ENCODE measurements around the gene FANCE. TPM values are rescaled to one million over a fixed set of nuclear protein-coding genes. Genes with fewer than 3 reads are reported as not detected.
A peak's percentile ranks its signal among the peaks of the same experiment; 100 is the strongest.

The FANCE gene, protein sequence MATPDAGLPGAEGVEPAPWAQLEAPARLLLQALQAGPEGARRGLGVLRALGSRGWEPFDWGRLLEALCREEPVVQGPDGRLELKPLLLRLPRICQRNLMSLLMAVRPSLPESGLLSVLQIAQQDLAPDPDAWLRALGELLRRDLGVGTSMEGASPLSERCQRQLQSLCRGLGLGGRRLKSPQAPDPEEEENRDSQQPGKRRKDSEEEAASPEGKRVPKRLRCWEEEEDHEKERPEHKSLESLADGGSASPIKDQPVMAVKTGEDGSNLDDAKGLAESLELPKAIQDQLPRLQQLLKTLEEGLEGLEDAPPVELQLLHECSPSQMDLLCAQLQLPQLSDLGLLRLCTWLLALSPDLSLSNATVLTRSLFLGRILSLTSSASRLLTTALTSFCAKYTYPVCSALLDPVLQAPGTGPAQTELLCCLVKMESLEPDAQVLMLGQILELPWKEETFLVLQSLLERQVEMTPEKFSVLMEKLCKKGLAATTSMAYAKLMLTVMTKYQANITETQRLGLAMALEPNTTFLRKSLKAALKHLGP
- total RNA-seq: 1 to 10 TPM; 1.3 to 4.7 (median 3.1) TPM
- 2.0 TPM for polyA plus RNA-seq
- long read RNA-seq, donor 1, transcript FANCE-201 (10 exons, 2,554 nt): major isoform, 6 of 12 reads
- long read RNA-seq, donor 1, partial matches to known transcripts: 1 of 12 reads
- long read RNA-seq, donor 1, other reads (novel, unspliced or antisense): 5 of 12 reads
- long read RNA-seq, donor 2, partial matches to known transcripts: 1 of 8 reads
- long read RNA-seq, donor 2, other reads (novel, unspliced or antisense): 3 of 8 reads
- long read RNA-seq, donor 3, partial matches to known transcripts: 1 of 9 reads
- long read RNA-seq, donor 3, other reads (novel, unspliced or antisense): 6 of 9 reads
- long read RNA-seq, donor 4, partial matches to known transcripts: 1 of 9 reads
- long read RNA-seq, donor 4, other reads (novel, unspliced or antisense): 6 of 9 reads

DNA sequence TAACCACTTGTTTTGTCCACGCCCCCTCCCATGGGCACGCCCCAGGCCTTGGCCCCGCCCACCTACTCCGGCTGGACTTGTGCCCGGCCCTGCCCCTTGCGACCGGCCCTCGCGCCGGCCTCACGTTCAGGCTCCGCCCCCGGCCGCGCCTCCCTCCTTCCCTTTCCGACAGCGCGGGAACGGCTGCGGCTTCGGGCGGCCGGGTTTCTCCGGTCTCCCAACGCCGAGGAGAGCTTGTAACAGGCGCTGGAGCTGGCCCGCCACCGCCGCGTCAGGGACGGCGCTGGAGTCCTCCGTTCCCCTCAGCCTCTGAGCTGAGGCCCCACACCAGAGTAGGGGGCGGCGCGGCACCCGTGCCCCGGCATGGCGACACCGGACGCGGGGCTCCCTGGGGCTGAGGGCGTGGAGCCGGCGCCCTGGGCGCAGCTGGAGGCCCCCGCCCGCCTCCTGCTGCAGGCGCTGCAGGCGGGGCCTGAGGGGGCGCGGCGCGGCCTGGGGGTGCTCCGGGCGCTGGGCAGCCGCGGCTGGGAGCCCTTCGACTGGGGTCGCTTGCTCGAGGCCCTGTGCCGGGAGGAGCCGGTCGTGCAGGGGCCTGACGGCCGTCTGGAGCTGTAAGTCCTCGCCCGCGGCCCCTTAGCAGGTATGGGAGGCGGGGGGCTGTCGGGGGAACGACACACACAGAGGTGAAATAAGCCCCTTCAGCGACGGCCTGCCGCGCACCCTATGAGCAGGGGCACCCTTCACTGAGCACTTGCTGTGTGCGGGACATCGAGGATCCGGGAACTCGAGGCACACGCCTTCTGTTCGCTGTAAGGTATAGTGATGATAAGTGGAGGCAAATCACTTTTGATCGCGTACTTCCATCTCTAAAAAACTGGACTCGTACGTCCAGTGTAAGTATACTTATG is at the start of gene FANCE:
TSS of gene FANCE (plus strand) at position 156 of the 908 bp plus-strand sequence. CDS start at position 364, 208 bp downstream.
- ATAC-seq: peak; percentile 97 to 98
- no peak within 1 kb of the TSS for H3K27ac ChIP-seq (ENCODE audit: low read length)
- WGBS: under 1% methylated on average over 87 of the region's 87 CpGs
- no peaks in the 10 kb centered on the region for H3K9me3 ChIP-seq (ENCODE audit: control insufficient read depth, low read length)
- DNase-seq: peak; percentile 94 to 98 (median 98)
- H3K4me3 ChIP-seq (ENCODE audit: low read length): peak within 1 kb of the TSS; percentile 38
- H3K27me3 ChIP-seq (ENCODE audit: control insufficient read depth, insufficient read depth): no peaks in the 10 kb centered on the region
- intact Hi-C loops (cut with DNase I): loop anchor here in 2 of 4 donors (5.0 kb wide), 2 partner anchors 110 to 155 kb away; partner anchors contain the start of genes DEF6 (in 1 of the 2) and PPARD (in 1 of the 2)
- no peaks in the 10 kb centered on the region for H3K4me1 ChIP-seq (ENCODE audit: control insufficient read depth, insufficient read depth, low read length)

DNA sequence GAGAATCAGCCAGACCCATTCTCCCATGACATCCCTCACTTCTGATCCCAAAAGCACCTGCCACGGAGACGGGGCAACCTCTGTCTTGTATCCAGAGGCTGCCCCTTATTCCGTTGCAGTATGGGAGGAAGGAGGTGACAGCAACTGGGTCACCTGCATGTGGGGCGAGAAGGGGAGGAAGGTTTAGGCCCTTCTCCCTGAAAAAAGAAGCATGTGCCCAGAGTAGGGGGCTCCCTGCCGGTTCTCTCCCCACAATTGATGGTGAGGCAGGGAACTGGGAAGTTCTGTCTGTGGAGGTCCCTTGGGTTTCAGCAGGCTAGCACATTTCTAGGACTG is 49.3 kb upstream of the FANCE start:
- Histone ChIP-seq H3K4me1 (ENCODE audit: control insufficient read depth, insufficient read depth, low read length) (peaks cover 3% of the 10 kb centered on the region), H3K27ac (ENCODE audit: low read length) (no peak overlapping the region), H3K4me3 (ENCODE audit: low read length) (no peak overlapping the region), H3K27me3 (ENCODE audit: control insufficient read depth, insufficient read depth) (no peaks in the 10 kb centered on the region), H3K9me3 (ENCODE audit: control insufficient read depth, low read length) (no peaks in the 10 kb centered on the region)
- DNase-seq (no peak), ATAC-seq (no peak)
- intact Hi-C loops (cut with DNase I): no loop called here
- 91% methylated on average over 5 of the region's 5 CpGs for WGBS

DNA sequence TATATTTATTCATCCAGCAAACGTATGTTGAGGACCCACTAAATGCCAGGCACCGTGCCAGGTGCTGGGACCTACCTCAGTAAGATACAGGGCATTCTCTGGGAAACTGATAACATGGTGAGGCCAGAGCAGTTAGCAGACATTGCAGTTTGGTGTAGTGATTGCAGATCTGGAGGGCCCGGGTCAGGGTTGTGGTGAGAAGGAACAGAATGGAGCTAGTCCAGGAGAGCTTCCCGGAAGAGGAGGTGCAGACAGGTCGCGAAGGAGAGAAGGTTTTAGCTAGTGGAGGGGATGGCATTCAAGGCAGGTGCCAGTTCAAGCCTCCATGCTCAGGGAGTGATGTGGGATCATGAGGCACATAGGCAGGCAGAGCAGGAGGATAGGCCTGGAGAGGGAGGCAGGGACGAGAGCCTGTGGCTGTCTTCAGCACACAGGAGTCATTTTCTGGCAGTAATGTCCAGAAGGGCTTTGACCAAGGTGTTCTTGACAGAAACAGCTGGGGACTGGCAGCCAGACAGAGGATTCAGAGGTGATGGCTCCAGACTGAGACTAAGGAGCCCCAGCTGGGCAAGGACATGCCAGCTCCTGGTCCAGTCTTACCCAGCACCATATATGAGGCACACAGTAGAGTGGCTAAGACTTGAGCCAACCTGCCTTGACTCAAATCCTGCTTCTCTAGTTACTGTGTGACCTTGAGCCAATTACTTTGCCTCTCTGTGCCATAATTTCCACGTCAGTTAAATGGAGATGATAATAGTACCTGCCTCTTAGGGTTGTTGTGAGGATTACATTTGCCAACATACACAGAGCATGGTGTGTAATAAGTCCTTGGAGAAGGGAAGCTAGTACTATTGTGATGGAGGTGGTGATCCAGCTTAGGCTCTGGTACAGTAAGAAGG is 48.3 kb upstream of the FANCE start:
- Histone ChIP-seq H3K27ac (ENCODE audit: low read length) (no peak overlapping the region), H3K4me3 (ENCODE audit: low read length) (no peak overlapping the region), H3K27me3 (ENCODE audit: control insufficient read depth, insufficient read depth) (no peaks in the 10 kb centered on the region), H3K9me3 (ENCODE audit: control insufficient read depth, low read length) (no peaks in the 10 kb centered on the region), H3K4me1 (ENCODE audit: control insufficient read depth, insufficient read depth, low read length) (peaks cover 3% of the 10 kb centered on the region)
- ATAC-seq (no peak), DNase-seq (no peak)
- intact Hi-C loops (cut with DNase I): no loop called here
- WGBS: 84% methylated on average over 8 of the region's 8 CpGs

DNA sequence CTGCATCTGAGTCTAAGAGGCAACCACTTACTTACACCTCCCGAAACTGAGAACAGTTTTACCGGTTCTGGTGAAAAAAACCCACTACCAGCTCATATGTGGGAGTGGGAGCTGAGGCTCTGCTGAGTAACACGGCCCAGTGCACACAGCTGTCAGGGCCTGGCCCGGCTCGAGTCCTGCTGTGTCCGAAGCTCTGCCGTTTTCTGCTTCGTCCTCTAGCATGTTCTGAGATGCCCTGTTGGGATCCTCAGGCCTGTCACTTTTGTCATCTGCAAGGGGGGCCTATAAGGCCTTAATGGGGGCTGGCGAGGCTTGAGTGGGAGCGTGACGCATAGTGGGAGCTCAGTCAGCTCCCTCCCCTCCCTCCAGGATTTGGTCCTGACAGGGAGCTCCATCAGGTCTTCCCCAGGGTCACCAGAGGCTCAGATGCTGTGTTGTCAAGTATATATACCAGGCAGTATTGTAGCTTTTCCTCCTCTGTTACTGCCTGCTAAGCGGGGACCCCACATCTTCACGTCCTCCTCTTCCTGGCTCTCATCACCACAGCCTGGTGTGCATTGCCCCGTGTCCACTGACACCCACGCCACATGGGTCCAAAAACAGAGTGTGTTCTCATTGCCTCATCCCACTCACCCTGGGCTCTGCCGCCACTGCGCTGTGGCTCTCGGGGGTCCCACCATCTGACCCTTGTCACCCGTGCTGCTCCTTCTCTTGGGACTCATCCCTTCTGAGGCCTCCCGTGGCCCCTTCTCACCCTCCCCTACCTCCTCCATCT is 45.2 kb upstream of the FANCE start:
- intact Hi-C loops (cut with DNase I): no loop called here
- 88% methylated on average over 20 of the region's 20 CpGs for WGBS
- ATAC-seq: no peak
- no peak for DNase-seq
- Histone ChIP-seq H3K4me1 (ENCODE audit: control insufficient read depth, insufficient read depth, low read length) (peaks cover 3% of the 10 kb centered on the region), H3K4me3 (ENCODE audit: low read length) (no peak overlapping the region), H3K27me3 (ENCODE audit: control insufficient read depth, insufficient read depth) (no peaks in the 10 kb centered on the region), H3K9me3 (ENCODE audit: control insufficient read depth, low read length) (no peaks in the 10 kb centered on the region), H3K27ac (ENCODE audit: low read length) (no peak overlapping the region)

DNA sequence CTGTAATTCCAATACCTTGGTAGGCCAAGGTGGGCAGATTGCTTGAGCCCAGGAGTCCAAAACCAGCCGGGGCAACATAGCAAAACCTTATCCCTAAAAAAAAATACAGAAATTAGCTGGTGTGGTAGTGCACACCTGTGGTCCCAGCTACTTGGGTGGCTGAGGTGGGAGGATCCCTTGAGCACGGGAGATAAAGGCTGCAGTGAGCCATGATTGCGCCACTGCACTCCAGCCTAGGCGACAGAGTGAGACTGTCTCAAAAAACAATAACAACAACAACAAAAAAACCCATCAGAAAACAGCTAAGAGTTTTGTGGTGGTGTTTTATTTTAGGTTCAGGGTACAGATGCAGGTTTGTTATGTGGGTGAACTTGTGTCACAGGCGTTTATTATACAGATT is 42.9 kb upstream of the FANCE start:
- no peak for ATAC-seq
- 88% methylated on average over 5 of the region's 5 CpGs for WGBS
- Histone ChIP-seq H3K4me1 (ENCODE audit: control insufficient read depth, insufficient read depth, low read length) (no peaks in the 10 kb centered on the region), H3K27me3 (ENCODE audit: control insufficient read depth, insufficient read depth) (no peaks in the 10 kb centered on the region), H3K27ac (ENCODE audit: low read length) (no peak overlapping the region), H3K4me3 (ENCODE audit: low read length) (no peak overlapping the region), H3K9me3 (ENCODE audit: control insufficient read depth, low read length) (no peaks in the 10 kb centered on the region)
- DNase-seq: no peak
- intact Hi-C loops (cut with DNase I): no loop called here

DNA sequence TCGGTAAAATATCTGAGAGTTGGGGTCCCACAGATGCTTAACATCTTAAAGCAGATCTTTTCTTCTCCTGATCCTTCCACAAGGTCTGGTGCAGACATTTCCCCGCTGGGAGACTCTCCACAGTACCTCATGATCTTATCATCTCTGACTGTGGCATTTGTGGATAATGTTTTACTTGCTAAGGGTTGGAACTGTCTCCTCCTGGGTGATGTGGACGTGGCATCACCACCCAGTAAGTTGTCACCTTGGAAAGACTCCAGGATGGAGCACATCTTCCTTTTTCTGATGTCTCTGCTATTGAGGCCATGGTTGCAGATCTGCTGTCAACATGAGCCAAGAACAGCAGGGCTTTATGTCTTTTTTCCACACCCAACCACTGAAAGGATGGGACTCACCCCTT is 42.0 kb upstream of the FANCE start:
- no peak for DNase-seq
- Histone ChIP-seq H3K9me3 (ENCODE audit: control insufficient read depth, low read length) (no peaks in the 10 kb centered on the region), H3K4me3 (ENCODE audit: low read length) (no peak overlapping the region), H3K27me3 (ENCODE audit: control insufficient read depth, insufficient read depth) (no peaks in the 10 kb centered on the region), H3K4me1 (ENCODE audit: control insufficient read depth, insufficient read depth, low read length) (no peaks in the 10 kb centered on the region), H3K27ac (ENCODE audit: low read length) (no peak overlapping the region)
- 53% methylated on average over 3 of the region's 3 CpGs for WGBS
- no peak for ATAC-seq
- intact Hi-C loops (cut with DNase I): loop anchor here in 3 of 4 donors (5.0 to 10.0 kb wide), 2 partner anchors 65 to 68 kb away; partner anchors contain the start of gene PPARD (in 3 of the 3)

DNA sequence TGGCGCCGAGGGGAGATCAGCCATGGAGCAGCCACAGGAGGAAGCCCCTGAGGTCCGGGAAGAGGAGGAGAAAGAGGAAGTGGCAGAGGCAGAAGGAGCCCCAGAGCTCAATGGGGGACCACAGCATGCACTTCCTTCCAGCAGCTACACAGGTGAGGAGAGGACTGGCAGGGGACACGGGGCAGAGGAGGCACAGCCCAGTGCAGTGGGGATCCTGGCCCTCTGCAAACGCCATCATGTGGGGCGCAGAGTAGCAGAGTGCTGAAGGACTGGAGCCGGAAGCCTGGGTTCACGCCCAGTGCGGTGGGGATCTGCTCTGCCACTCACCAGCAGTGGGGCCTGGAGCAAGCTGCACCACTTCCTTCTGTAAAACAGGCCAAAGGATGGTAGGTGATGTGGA is 41.1 kb upstream of the FANCE start:
- intact Hi-C loops (cut with DNase I): loop anchor here in 3 of 4 donors (5.0 to 10.0 kb wide), 2 partner anchors 66 to 69 kb away; partner anchors contain the start of gene PPARD (in 3 of the 3)
- WGBS: 81% methylated on average over 9 of the region's 9 CpGs
- ATAC-seq (no peak), DNase-seq (no peak)
- Histone ChIP-seq H3K9me3 (ENCODE audit: control insufficient read depth, low read length) (no peaks in the 10 kb centered on the region), H3K27ac (ENCODE audit: low read length) (no peak overlapping the region), H3K27me3 (ENCODE audit: control insufficient read depth, insufficient read depth) (no peaks in the 10 kb centered on the region), H3K4me3 (ENCODE audit: low read length) (no peak overlapping the region), H3K4me1 (ENCODE audit: control insufficient read depth, insufficient read depth, low read length) (no peaks in the 10 kb centered on the region)

DNA sequence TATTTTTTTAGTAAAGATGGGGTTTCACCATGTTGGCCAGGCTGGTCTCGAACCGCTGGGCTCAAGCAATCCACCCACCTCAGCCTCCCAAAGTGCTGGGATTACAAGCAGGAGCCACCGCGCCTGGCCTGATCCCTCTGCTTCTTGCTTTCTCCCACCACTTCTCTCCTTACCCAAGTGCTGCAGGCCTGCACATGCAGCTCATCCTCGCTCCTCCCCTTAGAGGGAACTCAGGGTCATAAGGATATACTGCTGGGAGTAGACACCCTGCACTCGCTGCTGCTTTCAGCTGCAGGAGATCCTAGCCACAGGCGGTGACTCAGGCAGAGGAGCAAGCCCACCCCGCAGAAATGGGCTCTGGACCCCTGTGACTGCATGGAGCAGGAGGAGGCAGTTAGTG is 40.0 kb upstream of the FANCE start:
- intact Hi-C loops (cut with DNase I): loop anchor here in 3 of 4 donors (5.0 to 10.0 kb wide), 2 partner anchors 67 to 70 kb away; partner anchors contain the start of gene PPARD (in 3 of the 3)
- DNase-seq: no peak
- H3K4me1 ChIP-seq (ENCODE audit: control insufficient read depth, insufficient read depth, low read length): no peaks in the 10 kb centered on the region
- WGBS: 90% methylated on average over 8 of the region's 8 CpGs
- H3K27ac ChIP-seq (ENCODE audit: low read length): no peak overlapping the region
- no peaks in the 10 kb centered on the region for H3K27me3 ChIP-seq (ENCODE audit: control insufficient read depth, insufficient read depth)
- no peak overlapping the region for H3K4me3 ChIP-seq (ENCODE audit: low read length)
- H3K9me3 ChIP-seq (ENCODE audit: control insufficient read depth, low read length): no peaks in the 10 kb centered on the region
- no peak for ATAC-seq

DNA sequence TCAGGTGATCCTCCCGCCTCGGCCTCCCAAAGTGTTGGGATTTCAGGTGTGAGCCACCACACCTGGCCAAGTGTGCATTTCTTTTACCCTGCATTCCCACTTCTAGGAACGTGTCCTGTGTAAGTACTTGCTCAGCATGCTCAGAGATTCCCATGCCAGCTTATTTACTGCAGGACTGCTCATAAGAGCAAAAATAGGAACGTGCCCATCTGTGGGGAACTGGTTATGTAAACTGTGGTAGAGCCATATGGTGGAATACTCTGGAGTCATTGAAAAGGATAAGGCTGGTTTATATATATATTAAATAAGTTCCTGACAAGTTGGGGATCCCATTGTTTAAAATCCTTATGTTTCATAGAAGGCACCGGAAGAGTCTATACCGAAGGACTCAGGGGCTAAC is 38.2 kb upstream of the FANCE start:
- H3K4me1 ChIP-seq (ENCODE audit: control insufficient read depth, insufficient read depth, low read length): no peaks in the 10 kb centered on the region
- no peak for DNase-seq
- H3K27me3 ChIP-seq (ENCODE audit: control insufficient read depth, insufficient read depth): no peaks in the 10 kb centered on the region
- H3K4me3 ChIP-seq (ENCODE audit: low read length): no peak overlapping the region
- no peak overlapping the region for H3K27ac ChIP-seq (ENCODE audit: low read length)
- WGBS: 92% methylated on average over 6 of the region's 6 CpGs
- intact Hi-C loops (cut with DNase I): loop anchor here in 3 of 4 donors (5.0 to 10.0 kb wide), 2 partner anchors 69 to 72 kb away; partner anchors contain the start of gene PPARD (in 3 of the 3)
- ATAC-seq: no peak
- H3K9me3 ChIP-seq (ENCODE audit: control insufficient read depth, low read length): no peaks in the 10 kb centered on the region
